Measurements from ENCODE around the gene KLHL15.

GRCh38 chrX:24005028-24005427 lies 22.0 kb downstream of the KLHL15 start:
- TF ChIP-seq, protein P1, sequence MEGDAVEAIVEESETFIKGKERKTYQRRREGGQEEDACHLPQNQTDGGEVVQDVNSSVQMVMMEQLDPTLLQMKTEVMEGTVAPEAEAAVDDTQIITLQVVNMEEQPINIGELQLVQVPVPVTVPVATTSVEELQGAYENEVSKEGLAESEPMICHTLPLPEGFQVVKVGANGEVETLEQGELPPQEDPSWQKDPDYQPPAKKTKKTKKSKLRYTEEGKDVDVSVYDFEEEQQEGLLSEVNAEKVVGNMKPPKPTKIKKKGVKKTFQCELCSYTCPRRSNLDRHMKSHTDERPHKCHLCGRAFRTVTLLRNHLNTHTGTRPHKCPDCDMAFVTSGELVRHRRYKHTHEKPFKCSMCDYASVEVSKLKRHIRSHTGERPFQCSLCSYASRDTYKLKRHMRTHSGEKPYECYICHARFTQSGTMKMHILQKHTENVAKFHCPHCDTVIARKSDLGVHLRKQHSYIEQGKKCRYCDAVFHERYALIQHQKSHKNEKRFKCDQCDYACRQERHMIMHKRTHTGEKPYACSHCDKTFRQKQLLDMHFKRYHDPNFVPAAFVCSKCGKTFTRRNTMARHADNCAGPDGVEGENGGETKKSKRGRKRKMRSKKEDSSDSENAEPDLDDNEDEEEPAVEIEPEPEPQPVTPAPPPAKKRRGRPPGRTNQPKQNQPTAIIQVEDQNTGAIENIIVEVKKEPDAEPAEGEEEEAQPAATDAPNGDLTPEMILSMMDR (conservative IDR thresholded peaks at IDR 0.05; ENCODE audit: low read length) = no peak
- no peak for TF ChIP-seq EZH2phosphoT487 (IDR thresholded peaks at IDR 0.05; ENCODE audit: borderline replicate concordance, low read depth, low read length)

Measured in OCI-LY7 (cell line).